H54 (cell line): Measurements from ENCODE around the gene TEX11.

Experiments
- DNase-seq: peaks from one replicate; pipeline ENCODE4 v3.0.0; 2011; ENCODE audit warnings: low spot score, mixed read lengths; ENCODE audit not compliant: insufficient read length
- FAIRE-seq: peaks from 3 replicates; lab custom pipeline; 2011; peaks lifted over from hg19 to GRCh38; lab: Jason Lieb, UNC
- POLR2A ChIP-seq: IDR thresholded peaks from 2 replicates; pipeline ENCODE4 v1.6.1; 2011; ENCODE audit warnings: low read depth, mild to moderate bottlenecking, low read length

The TEX11 gene

GRCh38 chrX:70479247-70479921, 429.1 kb downstream of the TEX11 start:
- no peak for TF ChIP-seq POLR2A
- DNase-seq (peak; percentile 32), FAIRE-seq (peak; percentile 86)
